Stimulated activated CD4-positive, alpha-beta T cell treated with anti-CD3 and anti-CD28 coated beads, Interleukin-1b, Interleukin-23, amount 100 ng/mL, for 1 hour (primary cell): ENCODE measurements around the gene PTPRN2.

Experiments
- DNase-seq, 2 donors: peaks; one replicate each; pipeline ENCODE4 v3.0.0-alpha.2; 2020; ENCODE audit warnings: low read depth in 2 of 2

Gene PTPRN2

DNA sequence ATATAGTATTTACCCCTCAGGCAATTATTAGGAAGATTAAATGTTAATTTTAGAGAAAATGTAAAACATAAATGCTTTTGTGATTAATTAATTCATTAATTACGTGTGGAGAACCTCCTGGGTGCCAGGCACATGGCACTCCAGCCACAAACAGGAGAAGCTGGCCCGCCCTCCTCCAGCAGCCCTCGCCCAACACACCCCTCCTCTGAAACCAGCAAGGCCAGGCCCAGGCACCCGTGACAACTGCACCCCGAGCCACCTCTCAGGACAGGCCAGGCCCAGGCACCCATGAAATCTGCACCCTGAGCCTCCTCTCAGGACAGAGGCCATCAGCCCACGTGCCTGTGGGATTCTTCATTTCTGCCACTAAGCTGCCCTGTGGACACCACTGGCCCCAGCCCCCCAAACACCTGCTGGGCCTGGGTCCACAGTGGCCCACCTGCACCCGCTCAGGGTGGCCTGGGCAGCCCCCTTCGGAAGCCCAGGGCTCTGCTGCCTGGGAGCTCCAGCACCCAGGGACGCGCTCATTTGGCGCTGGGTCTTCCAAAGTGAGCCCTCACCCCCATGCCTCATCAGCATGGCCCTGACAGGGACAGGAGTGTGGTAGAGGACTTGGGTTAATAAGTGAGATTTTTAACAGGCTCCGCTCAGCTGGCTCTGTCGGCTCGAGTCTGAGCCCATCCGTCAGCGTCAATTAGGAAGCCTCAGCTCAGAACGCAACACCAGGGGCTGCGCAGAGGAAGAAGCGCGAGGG is 768.7 kb downstream of the PTPRN2 start:
- no peak for DNase-seq

DNA sequence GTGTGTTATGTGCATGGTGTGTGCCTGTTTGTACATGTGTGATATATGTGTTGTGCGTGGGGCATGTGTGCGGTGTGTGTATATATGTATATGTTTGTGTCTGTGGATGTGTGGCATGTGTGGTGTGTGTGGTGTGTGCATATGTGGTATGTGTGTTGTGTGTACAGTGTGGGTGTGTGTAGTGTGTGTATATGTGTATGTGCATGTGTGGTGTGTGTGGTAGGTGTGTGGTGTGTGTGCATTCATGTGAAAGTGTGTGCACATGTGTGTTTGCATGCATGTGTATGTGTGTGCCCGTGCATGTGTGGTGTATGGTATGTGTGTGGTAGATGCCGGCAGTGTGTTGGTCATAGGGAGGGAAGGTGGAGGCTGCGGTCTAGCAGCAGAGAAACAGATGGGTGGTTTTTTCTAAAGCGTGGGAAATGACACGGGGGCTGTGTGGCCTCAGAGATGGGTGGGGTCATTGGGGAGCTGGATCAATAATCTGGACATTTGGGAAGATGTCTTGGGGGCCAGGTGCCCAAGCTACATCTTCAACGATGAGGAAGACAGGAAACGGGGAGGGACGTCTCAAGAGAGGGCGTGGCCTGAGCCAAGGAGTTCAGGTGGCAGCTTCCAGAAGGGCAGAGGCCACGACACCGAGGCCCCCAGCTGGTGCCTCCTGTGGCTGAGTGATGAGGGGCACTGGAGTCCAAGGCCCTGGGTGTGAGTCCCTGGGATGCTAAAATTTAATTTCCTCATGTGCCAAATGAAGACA is 769.5 kb downstream of the PTPRN2 start:
- no peak for DNase-seq

DNA sequence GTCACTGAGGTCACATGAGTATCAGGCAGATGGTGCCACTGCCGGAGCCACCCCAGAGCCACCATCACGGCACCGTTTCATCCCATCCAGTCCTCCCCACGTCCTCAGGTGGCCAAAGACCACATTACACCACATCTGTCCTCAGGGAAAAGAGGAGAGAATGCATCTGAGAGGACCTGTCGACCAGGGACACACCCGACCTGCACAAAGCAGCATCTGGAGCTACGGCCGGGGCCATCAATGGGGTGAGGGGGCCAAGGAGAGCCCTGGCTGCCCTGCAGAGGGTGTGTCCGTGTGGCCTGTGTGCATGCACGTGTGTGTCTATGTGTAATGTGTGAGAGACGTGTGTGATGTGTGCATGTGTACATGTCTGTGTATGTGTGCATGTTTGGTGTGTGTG is 770.2 kb downstream of the PTPRN2 start:
- no peak for DNase-seq

DNA sequence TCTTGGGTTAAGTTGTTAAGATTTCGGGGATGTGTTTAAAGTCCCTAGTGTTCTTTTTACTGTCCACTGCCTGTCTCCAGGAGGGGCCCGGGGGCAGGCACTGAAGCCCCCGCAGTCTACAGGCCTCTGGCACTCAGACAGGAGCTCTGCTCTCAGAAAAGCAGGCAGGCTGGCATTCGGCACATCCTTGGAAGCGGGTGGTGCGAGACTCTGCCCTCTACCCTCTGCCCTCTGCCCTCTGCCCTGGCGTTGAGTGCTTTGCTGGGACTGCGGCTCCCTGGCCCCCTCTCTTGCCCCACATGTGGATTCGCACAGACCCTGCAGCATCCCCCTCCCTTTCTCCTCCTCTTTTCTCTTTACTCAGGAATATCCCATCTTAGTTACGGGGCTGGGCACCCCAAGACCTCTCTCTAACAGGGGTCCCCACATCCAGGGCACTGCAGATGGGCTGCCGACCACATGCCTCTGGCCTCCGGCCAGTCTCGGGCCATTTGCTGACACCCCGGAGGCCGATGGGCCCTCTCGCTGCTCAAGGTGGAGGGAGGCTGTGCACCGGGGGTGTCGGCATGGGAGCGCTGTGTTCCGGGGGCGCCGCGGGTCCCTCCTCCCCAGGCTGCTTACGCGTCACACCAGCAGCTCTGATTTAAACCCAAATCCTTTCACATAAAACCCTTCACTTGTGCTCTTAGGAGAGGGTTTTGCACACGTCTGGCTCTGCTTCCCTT is 770.9 kb downstream of the PTPRN2 start:
- DNase-seq: no peak

DNA sequence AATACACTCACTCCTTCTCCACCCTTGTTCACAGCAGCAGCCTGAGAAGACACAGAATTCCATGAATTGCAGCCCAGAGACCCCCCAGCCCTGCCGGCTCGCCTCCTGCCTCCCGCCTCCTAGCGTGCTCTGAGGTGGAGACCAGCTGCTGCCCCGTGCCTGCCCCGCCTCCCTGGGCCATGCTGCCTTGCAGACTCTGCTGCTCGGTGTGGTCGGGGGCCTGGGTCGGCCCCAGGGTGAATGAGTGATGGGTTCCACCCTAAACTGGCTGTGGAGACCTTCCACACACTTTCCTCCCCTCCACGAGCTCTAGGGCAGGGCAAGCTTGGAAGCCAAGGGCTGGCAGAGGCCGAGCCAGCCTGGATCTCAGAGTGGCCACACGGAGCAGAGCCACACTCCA is 771.5 kb downstream of the PTPRN2 start:
- DNase-seq: no peak

DNA sequence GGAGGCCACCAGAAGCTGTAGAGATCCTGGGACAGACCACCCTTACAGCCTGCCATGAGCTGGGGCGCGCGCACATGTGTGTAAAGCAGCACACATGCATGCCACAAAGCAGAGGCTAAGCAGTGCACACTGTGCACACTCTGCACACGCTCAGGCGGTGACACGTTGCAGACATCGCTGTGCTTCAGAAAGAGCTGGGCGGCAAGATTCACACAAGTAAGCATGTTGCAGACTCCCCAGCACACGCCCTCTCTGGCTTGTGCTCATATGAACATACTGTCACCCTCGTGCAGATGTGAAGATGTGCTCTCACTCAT is 772.0 kb downstream of the PTPRN2 start:
- DNase-seq: no peak

DNA sequence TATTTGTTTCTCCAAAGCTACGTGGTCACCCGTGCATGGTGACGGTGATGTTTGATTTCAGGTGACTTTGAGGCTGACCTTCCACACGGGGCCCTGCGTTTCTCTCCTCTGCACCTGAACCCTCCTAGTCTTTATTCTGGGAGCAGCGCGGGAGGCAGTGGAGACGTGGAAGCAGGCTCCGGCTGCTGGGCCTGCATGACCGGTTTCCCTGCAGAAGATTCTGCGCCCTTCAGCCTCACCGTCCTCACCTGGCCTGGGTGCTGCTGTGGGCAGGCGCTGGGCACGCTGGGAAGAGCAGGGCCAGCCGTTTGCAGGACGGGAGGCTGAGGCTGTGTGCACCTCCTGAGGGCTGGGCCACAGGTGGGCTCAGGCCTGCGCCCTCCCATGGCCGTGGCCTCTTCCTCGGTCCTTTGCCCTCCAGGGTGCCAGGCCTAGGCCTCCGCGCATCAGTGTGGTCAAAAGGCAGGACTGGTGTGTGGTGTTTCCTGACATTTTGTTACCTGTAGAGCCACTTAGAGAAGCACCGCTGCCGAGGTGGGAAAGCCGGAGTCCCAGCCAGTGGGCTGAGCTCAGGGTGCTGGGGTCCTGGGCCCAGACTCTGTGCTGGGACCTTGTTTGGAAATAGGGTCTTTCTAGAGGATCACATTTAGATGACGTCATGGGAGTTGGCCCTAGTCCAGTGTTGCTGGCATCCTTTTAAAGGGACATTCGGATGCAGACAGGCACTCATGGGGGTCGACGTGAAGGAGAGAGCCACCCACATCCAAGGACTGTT is 772.5 kb downstream of the PTPRN2 start:
- no peak for DNase-seq

DNA sequence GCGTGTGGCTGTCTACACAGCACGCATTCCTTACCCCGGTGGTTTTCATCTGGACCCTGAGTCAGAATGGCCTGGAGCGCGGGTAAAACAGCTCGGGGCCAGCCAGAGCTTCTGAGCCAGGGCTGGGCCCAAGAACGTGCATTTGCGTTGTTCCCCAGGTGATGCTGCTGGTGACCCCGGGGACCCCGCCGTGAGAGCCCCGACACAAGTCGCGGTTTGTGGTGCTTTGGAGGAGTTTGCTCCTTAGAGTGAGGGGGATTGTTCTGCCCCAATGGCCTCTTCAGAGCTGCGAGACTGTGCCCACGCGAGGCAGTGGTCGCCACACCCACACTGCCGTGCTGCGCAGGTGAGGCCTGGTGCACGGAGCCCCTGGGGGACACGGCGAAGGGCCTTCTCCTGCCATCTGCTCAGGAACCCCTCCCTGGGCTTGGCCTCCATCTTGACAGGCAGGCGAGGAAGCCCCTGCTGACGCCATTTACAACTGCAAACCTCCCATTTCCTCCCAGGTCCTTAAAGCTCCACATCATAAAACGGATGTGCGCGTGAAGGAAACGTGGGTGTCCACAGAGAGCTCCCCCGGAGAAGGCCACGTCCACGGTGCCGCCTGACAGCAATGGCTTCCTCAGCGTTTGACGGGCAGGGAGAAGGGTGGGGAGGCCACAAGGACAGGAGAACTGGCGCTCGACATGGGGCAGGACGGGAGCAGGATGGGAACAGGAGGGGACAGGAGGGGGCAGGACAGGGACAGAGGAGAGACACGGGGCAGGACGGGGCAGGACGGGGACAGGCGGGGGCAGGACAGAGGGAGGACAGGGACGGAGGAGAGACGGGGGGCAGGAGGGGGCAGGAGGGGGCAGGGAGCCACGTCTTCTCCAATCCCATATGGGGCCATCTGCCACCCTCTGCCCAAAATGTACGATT is 773.6 kb downstream of the PTPRN2 start:
- DNase-seq: no peak

DNA sequence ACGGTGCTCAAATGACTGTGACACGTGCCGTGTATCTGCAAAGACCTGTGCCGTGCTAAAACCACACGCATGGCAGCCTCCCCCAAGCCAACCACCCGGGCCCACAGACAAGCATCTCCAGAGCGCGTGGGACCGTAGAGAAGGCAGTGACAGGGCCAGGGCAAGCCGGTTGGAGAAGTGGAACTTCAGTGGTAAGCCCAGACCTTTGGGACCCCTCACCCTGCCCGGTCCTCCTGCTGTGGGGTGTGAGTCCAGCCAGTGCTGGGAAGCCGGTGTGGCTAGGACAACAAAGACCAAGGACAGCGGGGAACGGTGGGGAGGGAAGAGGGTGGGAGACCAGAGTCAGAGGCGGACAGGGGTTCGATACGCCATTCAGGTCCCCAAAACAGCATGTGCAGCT is 774.6 kb downstream of the PTPRN2 start:
- DNase-seq: no peak

DNA sequence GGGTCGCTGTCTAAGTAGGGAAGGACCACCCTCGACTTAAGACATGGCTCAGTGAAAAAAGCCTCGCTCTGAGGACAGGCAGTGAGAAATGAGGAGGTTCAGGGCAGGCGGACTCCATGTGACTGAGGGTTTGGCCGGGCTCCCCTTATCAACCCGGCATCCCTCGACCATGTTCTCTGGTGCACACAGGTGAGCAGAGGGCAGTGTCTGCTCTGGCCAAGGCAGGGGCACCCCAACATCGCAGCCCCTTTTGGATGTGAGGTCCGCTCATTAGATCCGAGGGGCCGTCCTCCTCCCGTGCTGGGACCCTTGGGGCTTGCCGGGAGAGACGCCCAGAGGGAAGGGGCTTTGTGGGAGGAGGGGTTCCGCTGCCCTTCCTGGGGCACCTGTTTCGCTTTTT is 775.7 kb downstream of the PTPRN2 start:
- DNase-seq: no peak

DNA sequence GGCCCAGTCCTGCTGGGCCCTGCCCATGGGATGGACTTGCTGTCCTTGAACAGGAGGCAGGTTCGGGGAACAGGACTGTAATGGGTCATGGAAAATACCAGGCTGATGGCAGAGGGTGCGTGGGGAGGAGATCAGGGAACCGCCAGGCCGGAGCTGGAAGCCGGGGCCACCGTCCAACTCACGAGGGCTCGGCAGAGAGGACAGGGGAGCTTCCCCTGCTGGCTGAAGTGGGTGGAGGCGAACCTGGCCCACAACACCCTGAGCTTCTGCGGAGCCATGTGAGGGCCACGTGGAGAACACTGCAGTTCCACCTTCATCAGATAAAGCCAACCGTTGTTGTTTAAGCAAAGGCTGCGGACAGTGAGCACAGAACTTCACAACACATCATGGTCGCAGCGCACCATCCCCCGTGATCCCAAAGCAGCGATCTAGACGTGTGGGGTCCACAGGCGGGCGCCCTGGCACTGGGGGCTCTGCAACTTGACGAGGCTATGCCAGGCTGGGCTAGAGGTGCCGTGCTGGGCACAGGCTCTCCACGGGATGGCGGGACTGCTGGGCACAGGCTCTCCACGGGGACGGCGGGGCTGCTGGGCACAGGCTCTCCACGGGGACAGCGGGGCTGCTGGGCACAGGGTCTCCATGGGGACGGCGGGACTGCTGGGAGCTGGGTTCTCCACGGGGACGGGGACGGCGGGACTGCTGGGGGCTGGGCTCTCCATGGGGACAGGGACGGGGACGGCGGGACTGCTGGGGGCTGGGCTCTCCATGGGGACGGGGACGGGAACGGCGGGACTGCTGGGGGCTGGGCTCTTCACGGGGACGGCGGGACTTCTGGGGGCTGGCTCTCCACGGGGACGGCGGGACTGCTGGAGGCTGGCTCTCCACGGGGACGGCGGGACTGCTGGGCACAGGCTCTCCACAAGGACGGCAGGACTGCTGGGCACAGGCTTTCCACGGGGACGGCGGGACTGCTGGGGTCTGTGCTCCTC is 777.5 kb downstream of the PTPRN2 start:
- no peak for DNase-seq

DNA sequence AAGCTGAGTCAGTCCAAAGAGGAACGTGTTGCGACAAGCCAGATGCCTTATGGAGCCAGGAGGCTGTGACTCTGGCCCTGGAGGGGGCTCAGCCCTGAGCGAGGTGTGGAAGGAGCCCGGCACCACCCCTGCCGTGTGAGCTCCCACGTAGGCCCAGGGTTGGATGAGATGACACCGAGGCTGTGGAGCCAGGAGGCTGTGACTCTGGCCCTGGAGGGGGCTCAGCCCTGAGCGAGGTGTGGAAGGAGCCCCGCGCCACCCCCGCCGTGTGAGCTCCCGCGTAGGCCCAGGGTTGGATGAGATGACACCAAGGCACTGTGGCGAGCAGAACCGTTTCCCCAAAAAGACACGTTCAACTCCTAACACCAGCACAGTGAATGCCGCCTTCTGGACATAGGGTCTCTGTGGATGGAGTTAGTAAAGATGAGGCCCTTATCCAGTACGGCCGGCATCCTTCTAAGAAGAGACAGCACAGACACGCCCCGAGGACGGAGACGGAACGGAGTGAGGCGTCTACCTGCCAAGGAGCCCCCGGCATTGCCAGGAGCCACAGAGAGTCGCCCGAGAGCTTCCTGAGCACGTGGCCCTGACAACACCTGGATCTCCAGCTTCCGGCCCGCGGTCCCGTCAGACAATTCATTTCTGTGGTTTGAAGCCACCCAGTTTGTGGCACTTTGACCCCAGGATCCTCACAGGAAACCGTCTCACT is 778.3 kb downstream of the PTPRN2 start:
- DNase-seq: no peak

DNA sequence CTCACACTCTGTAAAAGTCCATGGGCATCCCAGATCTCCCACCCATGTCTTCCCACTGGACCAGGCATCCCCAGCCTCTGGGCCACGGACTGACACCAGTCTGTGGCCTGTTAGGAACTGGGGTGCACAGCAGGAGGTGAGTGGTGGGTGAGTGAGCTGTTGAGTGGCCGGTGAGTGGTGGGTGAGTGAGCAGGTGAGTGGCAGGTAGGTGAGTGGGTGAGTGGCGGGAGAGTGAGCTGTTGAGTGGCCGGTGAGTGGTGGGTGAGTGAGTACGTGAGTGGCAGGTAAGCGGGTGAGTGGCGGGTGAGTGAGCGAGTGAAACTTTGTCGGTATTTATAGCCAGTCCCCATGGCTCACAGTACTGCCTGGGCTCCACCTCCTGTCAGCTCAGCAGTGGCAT is 779.6 kb downstream of the PTPRN2 start:
- no peak for DNase-seq

DNA sequence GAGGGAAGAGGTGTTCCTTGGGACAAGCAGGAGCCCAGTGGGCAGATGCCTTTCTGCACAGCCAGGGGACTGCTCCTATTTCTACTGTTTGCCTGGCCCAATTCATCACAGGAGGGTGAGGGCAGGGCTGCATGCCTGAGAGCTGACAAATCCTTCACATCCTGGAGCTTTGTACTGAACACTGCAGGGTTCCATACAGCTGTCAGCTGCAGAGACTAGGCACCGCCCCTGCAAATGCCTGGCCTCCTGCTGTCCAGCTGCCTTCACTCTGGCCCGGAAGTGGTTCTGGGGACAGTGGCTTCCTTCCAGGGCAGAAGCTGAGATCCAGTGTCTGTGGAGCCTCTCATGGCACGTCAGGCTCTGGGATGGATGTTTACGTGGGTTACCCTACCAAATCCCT is 780.1 kb downstream of the PTPRN2 start:
- no peak for DNase-seq

DNA sequence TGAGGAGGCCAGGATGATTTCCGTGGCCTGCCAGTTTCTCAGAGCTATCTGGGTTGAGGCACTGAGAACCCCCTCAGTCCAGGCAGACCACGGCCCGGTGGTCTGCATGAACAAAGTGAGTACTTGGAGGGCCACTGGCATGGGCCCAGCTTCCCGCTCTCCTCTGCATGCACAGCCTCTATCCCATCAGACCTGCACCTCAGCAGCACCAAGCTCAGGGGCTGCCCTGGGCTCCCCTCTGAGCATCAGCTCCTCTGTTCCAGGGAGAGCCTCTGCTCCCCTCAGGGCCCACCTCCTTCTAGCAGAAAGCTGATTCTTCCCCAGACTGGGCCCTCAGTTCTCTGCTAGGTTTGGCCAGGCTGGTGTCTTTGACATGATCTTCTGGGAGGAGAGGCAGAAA is 780.9 kb downstream of the PTPRN2 start:
- no peak for DNase-seq

DNA sequence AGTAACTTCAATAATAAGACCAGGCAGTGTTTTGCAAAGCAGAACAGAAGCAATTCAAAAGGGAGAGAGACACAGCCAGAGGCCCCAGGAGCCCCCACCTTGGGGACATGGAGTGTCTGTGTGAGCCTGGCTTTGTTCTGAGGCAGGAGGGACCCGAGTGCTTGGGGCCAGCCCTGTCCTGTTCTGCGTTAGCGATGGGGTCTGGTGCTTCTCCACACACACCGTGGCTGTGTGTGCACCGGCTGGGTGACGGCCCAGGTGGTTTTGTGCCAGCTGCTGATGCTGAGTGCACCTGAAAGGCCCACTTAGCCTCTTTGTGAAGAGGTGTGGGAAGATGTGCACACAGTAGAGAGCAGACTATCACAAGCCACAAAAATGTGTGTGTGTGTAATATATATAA is 781.9 kb downstream of the PTPRN2 start:
- DNase-seq: no peak

DNA sequence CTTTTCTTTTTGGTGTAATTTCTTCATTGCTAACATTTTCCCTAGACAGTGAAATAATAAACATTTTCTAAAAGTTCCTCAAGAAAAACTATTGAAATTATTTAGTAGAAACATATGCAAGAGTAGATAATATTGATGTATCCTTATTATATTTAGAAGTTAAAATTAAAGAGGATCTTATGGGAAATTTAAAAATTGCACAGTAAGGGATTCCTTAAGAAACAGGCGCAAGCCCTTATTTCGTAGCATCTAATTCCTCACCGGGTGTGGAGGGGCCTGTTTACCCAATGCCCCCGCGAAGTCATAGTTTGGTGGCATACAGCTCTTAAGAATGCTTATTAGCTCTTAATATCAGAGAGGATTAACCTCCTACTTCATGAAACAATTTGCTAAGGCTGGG is 783.7 kb downstream of the PTPRN2 start:
- no peak for DNase-seq

DNA sequence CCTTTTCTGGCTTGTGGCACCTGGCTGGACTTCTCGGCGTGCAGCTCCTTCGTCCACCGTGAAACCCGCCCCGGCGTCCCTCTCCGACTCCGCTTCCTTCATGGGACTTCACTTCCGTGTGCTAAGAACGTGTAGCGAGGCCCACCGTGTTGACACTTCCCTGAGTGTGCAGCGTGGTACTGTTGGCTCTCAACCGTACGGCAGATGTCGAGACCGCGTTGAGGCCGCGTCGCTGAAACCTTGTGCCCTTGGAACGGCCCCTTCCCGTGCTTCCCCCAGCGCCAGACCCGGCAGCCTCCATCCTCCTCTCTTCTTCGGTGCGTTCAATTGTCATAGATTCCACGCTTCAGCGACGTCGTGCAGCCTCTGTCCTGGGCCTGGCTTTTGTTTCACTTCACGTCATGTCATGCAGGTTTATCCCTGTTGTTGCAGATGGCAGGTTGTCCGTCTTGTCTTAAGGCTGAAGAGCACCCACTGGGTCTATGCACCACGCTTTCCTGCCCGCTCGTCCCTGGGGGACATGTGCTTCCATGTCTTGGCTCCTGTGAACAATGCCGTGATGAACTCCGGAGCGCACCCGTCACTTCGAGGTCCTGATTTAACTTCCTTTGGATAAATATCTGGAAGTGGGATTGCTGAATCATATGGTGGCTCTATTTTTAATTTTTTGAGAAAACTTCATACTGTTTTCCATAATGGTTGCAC is 785.5 kb downstream of the PTPRN2 start:
- DNase-seq: no peak

DNA sequence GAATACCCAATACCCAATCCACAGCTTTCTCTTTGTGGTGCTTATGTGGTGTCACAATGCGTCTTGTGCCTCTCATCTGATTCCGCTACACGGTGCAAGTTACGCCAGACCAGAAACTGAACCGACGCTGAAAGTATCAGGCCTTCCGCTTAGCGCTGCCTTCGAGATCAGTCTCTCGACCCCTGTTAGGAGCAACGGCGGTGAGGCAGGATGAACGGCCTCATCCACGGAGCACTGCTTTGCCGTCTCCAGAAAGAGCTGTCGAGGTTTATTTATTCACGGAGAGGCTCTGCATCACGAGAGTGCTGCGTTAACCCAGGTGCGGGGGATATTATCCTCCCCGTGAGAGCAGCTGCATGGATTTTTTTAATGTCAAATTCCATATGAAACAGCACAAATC is 786.5 kb downstream of the PTPRN2 start:
- DNase-seq: no peak
